ENCODE measurements around the gene HIGD2B. TPM values are rescaled to one million over a fixed set of nuclear protein-coding genes. Genes with fewer than 3 reads are reported as not detected.
A peak's percentile ranks its signal among the peaks of the same experiment; 100 is the strongest.

HIGD2B gene
- total and polyA plus RNA-seq, 9 of the 15 experiments (the other 6 are each of a cell fraction or from before 2014, with no cell fraction given), result 0.04 to 0.18 (median 0.14) TPM; not detected in 6

- peak; percentile 47; the same call in 1 of the 2 replicates for TF ChIP-seq REST (IDR thresholded peaks at IDR 0.05; ENCODE audit: borderline replicate concordance)
- no peak for TF ChIP-seq REST (CRISPR knock-in tag; IDR thresholded peaks at IDR 0.05; ENCODE audit: low read depth)
- TF ChIP-seq ZNF592 (IDR thresholded peaks at IDR 0.05), result no peak
- TF ChIP-seq RAD21 (CRISPR knock-in tag; conservative IDR thresholded peaks at IDR 0.05 in 1 of 2, IDR thresholded peaks at IDR 0.05 in 1 of 2), result peak; percentile 43 to 70
- no peak for TF ChIP-seq ASH1L (IDR thresholded peaks at IDR 0.05; ENCODE audit: borderline replicate concordance, low read depth, partially characterized antibody)
Observed at GRCh38 chr15:72722071-72722696, 36.2 kb upstream of the HIGD2B start (continued).

Data from K562 (cell line).